HEK293T (cell line): Measurements from ENCODE around the gene KMT2E.
"Not testable (repeated sequence)": the region's sequence is repeated elsewhere in the genome, so short reads cannot be mapped to it uniquely, and the experiment has no call there.

Experiments
- ARNT ChIP-seq: fragments of 450-650 bp; IDR thresholded peaks from 2 replicates; pipeline ENCODE4 v1.6.1; 2017; ENCODE audit warnings: mild to moderate bottlenecking
- BHLHE40 ChIP-seq: fragments of 450-650 bp; IDR thresholded peaks from 2 replicates; pipeline ENCODE4 v1.6.1; 2016; ENCODE audit warnings: mild to moderate bottlenecking, moderate library complexity, borderline replicate concordance
- CTBP1 ChIP-seq: fragments of 450-650 bp; IDR thresholded peaks from 2 replicates; pipeline ENCODE4 v1.6.1; 2016; ENCODE audit warnings: borderline replicate concordance
- FOXA1 ChIP-seq: fragments of 450-650 bp; IDR thresholded peaks from 2 replicates; pipeline ENCODE4 v1.6.1; 2016; ENCODE audit warnings: mild to moderate bottlenecking
- FOXM1 ChIP-seq: fragments of 450-650 bp; IDR thresholded peaks from 2 replicates; pipeline ENCODE4 v1.6.1; 2017; ENCODE audit warnings: mild to moderate bottlenecking, borderline replicate concordance
- HDGF ChIP-seq: fragments of 450-650 bp; IDR thresholded peaks from 2 replicates; pipeline ENCODE4 v1.6.1; 2017; ENCODE audit warnings: antibody characterized with exemption, borderline replicate concordance
- SP1 ChIP-seq: fragments of 450-650 bp; IDR thresholded peaks from 2 replicates; pipeline ENCODE4 v1.6.1; 2017

- TF ChIP-seq BHLHE40, HDGF, ARNT, FOXA1, SP1, CTBP1, FOXM1: not testable (repeated sequence)
Observed at GRCh38 chr7:105028941-105029340, 14.9 kb downstream of the KMT2E start.
